Sigmoid colon (tissue), 3 donors: ENCODE results near the gene TEX38.

Experiments
- CTCF ChIP-seq, 4 experiments: fragments of 450-650 bp in 3 of 4; fragments of 200-600 bp in 1 of 4; IDR thresholded peaks; one replicate each; pipeline ENCODE4 v1.5.1; 2016 to 2019; ENCODE audit warnings: antibody characterized with exemption in 4 of 4, mild to moderate bottlenecking in 3 of 4, moderate library complexity in 2 of 4
- POLR2A ChIP-seq, 2 donors: fragments of 450-650 bp; IDR thresholded peaks; one replicate each; pipeline ENCODE4 v1.6.1; 2016; ENCODE audit warnings: antibody characterized with exemption in 2 of 2, mild to moderate bottlenecking in 2 of 2, moderate library complexity in 2 of 2

- TF ChIP-seq CTCF (IDR thresholded peaks at IDR 0.05) (no peak), POLR2A (IDR thresholded peaks at IDR 0.05) (no peak)
These were observed 2.1 kb downstream of the TEX38 start for GRCh38 chr1:46673749-46674182.
